ENCODE measurements around the gene FRMD4A.

Gene FRMD4A

GRCh38 chr10:13858709-13859108 is 472.0 kb downstream of the FRMD4A start:
- no peak overlapping the region for H3K27ac ChIP-seq
- TF ChIP-seq CTCF (IDR thresholded peaks at IDR 0.05) = no peak
- no peak for TF ChIP-seq ZFX (IDR thresholded peaks at IDR 0.05; ENCODE audit: borderline replicate concordance)

GRCh38 chr10:13857451-13857850 is 473.3 kb downstream of the FRMD4A start:
- TF ChIP-seq ZFX (IDR thresholded peaks at IDR 0.05; ENCODE audit: borderline replicate concordance) = no peak
- TF ChIP-seq CTCF (IDR thresholded peaks at IDR 0.05) = no peak
- no peak overlapping the region for H3K27ac ChIP-seq

- no peak overlapping the region for H3K27ac ChIP-seq
- TF ChIP-seq CTCF (IDR thresholded peaks at IDR 0.05) (no peak), ZFX (IDR thresholded peaks at IDR 0.05; ENCODE audit: borderline replicate concordance) (no peak)
Measured at GRCh38 chr10:13853854-13854253, 476.9 kb downstream of the FRMD4A start.

GRCh38 chr10:13852872-13853271 is 477.9 kb downstream of the FRMD4A start:
- H3K27ac ChIP-seq = no peak overlapping the region
- TF ChIP-seq CTCF (IDR thresholded peaks at IDR 0.05) = no peak
- no peak for TF ChIP-seq ZFX (IDR thresholded peaks at IDR 0.05; ENCODE audit: borderline replicate concordance)

GRCh38 chr10:13851906-13852305 is 478.8 kb downstream of the FRMD4A start:
- no peak overlapping the region for H3K27ac ChIP-seq
- TF ChIP-seq CTCF (IDR thresholded peaks at IDR 0.05) (no peak), ZFX (IDR thresholded peaks at IDR 0.05; ENCODE audit: borderline replicate concordance) (no peak)

- TF ChIP-seq ZFX (IDR thresholded peaks at IDR 0.05; ENCODE audit: borderline replicate concordance) (no peak), CTCF (IDR thresholded peaks at IDR 0.05) (no peak)
- H3K27ac ChIP-seq = no peak overlapping the region
Measured at GRCh38 chr10:13848520-13849445, 481.9 kb downstream of the FRMD4A start.

GRCh38 chr10:13847201-13847631 is 483.5 kb downstream of the FRMD4A start:
- H3K27ac ChIP-seq = no peak overlapping the region
- TF ChIP-seq CTCF (IDR thresholded peaks at IDR 0.05) (no peak), ZFX (IDR thresholded peaks at IDR 0.05; ENCODE audit: borderline replicate concordance) (no peak)
